Vagina (tissue), 2 donors: ENCODE data around the gene TP53I13. TPM values are rescaled to one million over a fixed set of nuclear protein-coding genes. Genes with fewer than 3 reads are reported as not detected.

ENCODE experiments used
- DNase-seq, 2 donors: peaks; one replicate each; pipeline ENCODE4 v3.0.0-alpha.2; 2017; ENCODE audit errors: extremely low spot score in 2 of 2
- H3K27ac ChIP-seq: fragments of 200-600 bp; sonication (generic); one replicate; pipeline ENCODE4 v1.5.1; 2019
- H3K27me3 ChIP-seq: fragments of 200-600 bp; sonication (generic); one replicate; pipeline ENCODE4 v1.5.1; 2019
- H3K36me3 ChIP-seq, 2 donors: fragments of 200-600 bp; sonication (generic); one replicate each; pipeline ENCODE4 v1.5.1; 2017 to 2019
- H3K4me1 ChIP-seq: fragments of 200-600 bp; sonication (generic); one replicate; pipeline ENCODE4 v1.5.1; 2019
- H3K4me3 ChIP-seq, 2 donors: fragments of 200-600 bp; sonication (generic); 1 replicate in 1 of 2; 2 replicates in 1 of 2; pipeline ENCODE4 v1.5.1; 2016 to 2019
- H3K9me3 ChIP-seq: fragments of 200-600 bp; sonication (generic); one replicate; pipeline ENCODE4 v1.5.1; 2019
- POLR2A ChIP-seq, 2 donors: fragments of 450-650 bp; IDR thresholded peaks; one replicate each; pipeline ENCODE4 v1.6.1; 2017; ENCODE audit warnings: antibody characterized with exemption in 2 of 2, mild to moderate bottlenecking in 2 of 2, moderate library complexity in 2 of 2
- POLR2AphosphoS5 ChIP-seq, 2 donors: sonication (generic); formaldehyde crosslinking; IDR thresholded peaks; one replicate each; pipeline ENCODE4 v1.9.0; 2017; ENCODE audit warnings: antibody characterized with exemption in 2 of 2, mild to moderate bottlenecking in 2 of 2, low read depth in 1 of 2; ENCODE audit not compliant: insufficient read depth in 1 of 2
- intact Hi-C: fragments of 100-400 bp; cut with DNase I; formaldehyde crosslinking; loops from one replicate; pipeline ENCODE4 v1.15.1; 2023
- total RNA-seq: library from RNA; depleted of rRNA; stranded (reverse); fragments of >200 nt; gene quantifications from one replicate; pipeline ENCODE4 v1.2.3, GENCODE V29; 2016
- TF ChIP-seq, protein P1 (sequence below), 3 experiments: fragments of 450-650 bp in 2 of 3; fragments of 200-600 bp in 1 of 3; sonication (generic) in 1 of 3; IDR thresholded peaks; one replicate each; pipeline ENCODE4 v1.5.1; 2017 to 2019; ENCODE audit warnings: antibody characterized with exemption in 3 of 3, mild to moderate bottlenecking in 2 of 3, moderate library complexity in 2 of 3

Gene TP53I13
- total RNA-seq, 1 donor from 2014 or later = 61.1 TPM

GRCh38 chr17:29621751-29622194, 53.3 kb downstream of the TP53I13 start:
- intact Hi-C loops = no loop called here
- DNase-seq = no peak
- Histone ChIP-seq H3K27ac (peak overlapping the region; percentile 70), H3K4me3 (peak overlapping the region; percentile 65 to 71), H3K27me3 (no peaks in the 10 kb centered on the region), H3K4me1 (peaks cover 50% of the 10 kb centered on the region), H3K9me3 (no peaks in the 10 kb centered on the region), H3K36me3 (no peaks in the 10 kb centered on the region)
- TF ChIP-seq, protein P1, sequence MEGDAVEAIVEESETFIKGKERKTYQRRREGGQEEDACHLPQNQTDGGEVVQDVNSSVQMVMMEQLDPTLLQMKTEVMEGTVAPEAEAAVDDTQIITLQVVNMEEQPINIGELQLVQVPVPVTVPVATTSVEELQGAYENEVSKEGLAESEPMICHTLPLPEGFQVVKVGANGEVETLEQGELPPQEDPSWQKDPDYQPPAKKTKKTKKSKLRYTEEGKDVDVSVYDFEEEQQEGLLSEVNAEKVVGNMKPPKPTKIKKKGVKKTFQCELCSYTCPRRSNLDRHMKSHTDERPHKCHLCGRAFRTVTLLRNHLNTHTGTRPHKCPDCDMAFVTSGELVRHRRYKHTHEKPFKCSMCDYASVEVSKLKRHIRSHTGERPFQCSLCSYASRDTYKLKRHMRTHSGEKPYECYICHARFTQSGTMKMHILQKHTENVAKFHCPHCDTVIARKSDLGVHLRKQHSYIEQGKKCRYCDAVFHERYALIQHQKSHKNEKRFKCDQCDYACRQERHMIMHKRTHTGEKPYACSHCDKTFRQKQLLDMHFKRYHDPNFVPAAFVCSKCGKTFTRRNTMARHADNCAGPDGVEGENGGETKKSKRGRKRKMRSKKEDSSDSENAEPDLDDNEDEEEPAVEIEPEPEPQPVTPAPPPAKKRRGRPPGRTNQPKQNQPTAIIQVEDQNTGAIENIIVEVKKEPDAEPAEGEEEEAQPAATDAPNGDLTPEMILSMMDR (IDR thresholded peaks at IDR 0.05) = no peak
- TF ChIP-seq POLR2AphosphoS5 (IDR thresholded peaks at IDR 0.05; ENCODE audit: insufficient read depth in 1 of 2, low read depth in 1 of 2) = no peak
- no peak for TF ChIP-seq POLR2A (IDR thresholded peaks at IDR 0.05)

Other genes with a start within 250 kb of the TP53I13 start
- gene TAOK1, start 178.3 kb upstream of the TP53I13 start, total RNA-seq = 42.2 TPM
- 13.3 TPM for gene ABHD15, start 1.7 kb upstream of the TP53I13 start, total RNA-seq
- 39.8 TPM for gene GIT1, start 20.9 kb downstream of the TP53I13 start, total RNA-seq
- gene ANKRD13B, start 24.4 kb downstream of the TP53I13 start, total RNA-seq = 7.9 TPM
- gene CORO6, start 54.2 kb downstream of the TP53I13 start, total RNA-seq = 23.6 TPM